Body of pancreas (tissue), 4 donors: ENCODE measurements around the gene BEGAIN.

Experiments
- POLR2A ChIP-seq, 3 donors: fragments of 450-650 bp; IDR thresholded peaks; one replicate each; pipeline ENCODE4 v1.6.1; 2016; ENCODE audit warnings: antibody characterized with exemption in 3 of 3, mild to moderate bottlenecking in 2 of 3
- TF ChIP-seq, protein P1 (sequence below), 7 experiments: fragments of 450-650 bp in 4 of 7; fragments of 200-600 bp in 3 of 7; sonication (generic) in 3 of 7; IDR thresholded peaks; one replicate each; pipeline ENCODE4 v1.5.1; 2016 to 2019; ENCODE audit warnings: antibody characterized with exemption in 7 of 7

DNA sequence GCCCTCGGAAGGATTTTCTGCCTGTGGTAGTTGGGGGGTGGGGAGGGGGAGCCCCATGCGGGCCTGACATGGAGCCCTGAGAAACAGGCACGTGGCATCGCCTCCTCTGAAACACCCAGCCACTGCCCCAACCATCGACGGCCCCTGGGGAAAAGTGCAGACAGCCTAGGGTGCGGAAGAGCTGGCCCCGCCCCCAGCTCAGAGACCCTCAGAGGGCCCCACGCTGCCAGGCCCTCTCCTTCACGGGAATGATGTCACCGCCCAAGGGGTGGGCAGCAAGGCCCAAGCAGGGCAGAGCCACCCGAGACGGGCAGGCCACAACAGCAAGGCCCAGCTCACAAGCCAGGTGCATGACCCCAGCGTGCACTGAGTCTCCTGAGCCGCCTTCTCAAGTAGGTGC lies 26.2 kb downstream of the BEGAIN start:
- TF ChIP-seq, protein P1, sequence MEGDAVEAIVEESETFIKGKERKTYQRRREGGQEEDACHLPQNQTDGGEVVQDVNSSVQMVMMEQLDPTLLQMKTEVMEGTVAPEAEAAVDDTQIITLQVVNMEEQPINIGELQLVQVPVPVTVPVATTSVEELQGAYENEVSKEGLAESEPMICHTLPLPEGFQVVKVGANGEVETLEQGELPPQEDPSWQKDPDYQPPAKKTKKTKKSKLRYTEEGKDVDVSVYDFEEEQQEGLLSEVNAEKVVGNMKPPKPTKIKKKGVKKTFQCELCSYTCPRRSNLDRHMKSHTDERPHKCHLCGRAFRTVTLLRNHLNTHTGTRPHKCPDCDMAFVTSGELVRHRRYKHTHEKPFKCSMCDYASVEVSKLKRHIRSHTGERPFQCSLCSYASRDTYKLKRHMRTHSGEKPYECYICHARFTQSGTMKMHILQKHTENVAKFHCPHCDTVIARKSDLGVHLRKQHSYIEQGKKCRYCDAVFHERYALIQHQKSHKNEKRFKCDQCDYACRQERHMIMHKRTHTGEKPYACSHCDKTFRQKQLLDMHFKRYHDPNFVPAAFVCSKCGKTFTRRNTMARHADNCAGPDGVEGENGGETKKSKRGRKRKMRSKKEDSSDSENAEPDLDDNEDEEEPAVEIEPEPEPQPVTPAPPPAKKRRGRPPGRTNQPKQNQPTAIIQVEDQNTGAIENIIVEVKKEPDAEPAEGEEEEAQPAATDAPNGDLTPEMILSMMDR (IDR thresholded peaks at IDR 0.05) = no peak
- TF ChIP-seq POLR2A (IDR thresholded peaks at IDR 0.05) = no peak
